Kidney tubule cell (primary cell): ENCODE results near the gene ATP6V0B.
A peak's percentile ranks its signal among the peaks of the same experiment; 100 is the strongest.

Source experiments
- DNase-seq: peaks from one replicate; pipeline ENCODE4 v3.0.0-alpha.2; 2018; ENCODE audit warnings: low spot score

ATP6V0B gene

GRCh38 chr1:43969746-43970466, 4.9 kb upstream of the ATP6V0B start, which contains the start of gene DPH2:
DPH2 (plus strand) TSS chr1:43970010; CDS start chr1:43970176, 166 bp downstream.
- DNase-seq, result peak; percentile 97

- DNase-seq, result no peak
These were observed 4.3 kb upstream of the ATP6V0B start for GRCh38 chr1:43970502-43970901.

- no peak for DNase-seq
These were observed 3.8 kb upstream of the ATP6V0B start for GRCh38 chr1:43970911-43971310.

DNA sequence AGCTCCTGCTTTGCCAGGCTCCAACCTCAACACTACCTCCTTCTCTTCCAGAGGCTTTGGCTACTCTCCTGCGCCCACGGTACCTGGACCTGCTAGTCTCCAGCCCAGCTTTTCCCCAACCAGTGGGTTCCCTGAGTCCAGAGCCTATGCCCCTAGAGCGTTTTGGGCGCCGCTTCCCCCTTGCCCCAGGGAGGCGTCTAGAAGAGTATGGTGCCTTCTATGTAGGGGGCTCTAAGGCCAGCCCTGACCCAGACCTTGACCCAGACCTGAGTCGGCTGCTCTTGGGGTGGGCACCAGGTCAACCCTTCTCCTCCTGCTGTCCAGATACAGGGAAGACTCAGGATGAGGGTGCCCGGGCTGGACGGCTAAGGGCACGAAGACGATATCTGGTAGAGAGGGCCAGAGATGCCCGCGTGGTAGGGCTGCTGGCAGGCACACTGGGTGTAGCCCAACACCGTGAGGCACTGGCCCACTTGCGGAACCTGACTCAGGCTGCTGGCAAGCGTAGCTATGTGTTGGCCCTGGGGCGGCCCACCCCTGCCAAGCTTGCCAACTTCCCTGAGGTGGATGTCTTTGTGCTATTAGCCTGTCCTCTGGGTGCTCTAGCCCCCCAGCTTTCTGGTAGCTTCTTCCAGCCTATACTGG, 3.3 kb upstream of the ATP6V0B start:
- no peak for DNase-seq

DNA sequence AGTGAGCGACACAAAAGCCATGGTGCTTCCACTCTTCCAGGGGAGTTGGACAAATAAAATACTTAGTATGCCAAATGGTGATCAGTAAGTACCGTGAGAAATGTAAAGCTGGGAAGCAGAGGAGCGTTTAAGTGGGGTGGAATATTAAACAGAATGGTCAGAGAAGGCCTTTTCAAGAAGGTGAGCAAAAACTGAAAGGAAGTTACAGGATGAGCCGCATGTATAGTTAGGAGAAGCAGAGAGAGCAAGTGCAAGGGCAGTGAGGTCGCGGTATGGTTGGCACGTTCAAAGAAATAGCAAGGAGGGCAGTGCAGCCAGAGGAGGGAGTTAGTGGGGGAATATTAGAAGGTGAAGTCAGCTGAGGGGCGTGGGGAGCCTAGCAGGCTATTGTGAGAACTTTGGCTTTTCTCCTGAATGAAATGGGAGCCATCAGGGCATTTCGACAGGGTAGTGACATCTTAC, 748 bp upstream of the ATP6V0B start:
- DNase-seq, result no peak

DNA sequence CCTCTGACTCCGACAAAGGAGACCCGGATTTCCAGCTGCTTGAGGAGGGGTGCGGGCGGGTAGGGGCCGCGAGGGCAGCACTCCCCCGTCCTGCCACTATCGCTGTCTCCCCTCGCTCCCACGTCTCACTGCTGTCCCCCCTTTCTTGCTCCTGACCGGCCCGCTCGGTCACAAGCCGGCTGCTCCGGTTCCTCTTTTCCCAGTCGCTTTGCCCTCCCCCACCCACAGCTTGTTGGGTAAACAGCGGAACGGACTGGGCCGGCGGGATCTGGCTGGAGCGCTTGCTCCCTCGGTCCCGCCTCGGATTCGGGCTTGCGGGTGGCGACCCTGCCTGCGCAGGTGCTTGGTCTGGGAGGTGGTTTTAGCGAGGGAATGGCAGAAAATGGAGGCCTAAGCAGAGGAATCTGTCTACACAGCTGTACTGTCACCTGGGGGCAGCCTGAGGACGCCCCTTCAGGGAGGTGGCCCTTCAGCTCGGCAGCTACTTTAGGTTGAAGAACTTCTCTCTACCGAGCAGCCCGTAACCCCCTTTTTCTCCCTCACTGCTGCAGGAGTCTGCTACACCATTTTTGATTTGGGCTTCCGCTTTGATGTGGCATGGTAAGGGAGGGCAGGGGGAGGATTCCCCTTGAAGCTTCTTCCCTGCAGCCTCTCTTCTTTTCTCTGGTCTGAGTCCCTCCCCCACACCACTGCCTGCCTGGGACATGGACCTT, 645 bp downstream of the ATP6V0B start:
- DNase-seq, result no peak

DNA sequence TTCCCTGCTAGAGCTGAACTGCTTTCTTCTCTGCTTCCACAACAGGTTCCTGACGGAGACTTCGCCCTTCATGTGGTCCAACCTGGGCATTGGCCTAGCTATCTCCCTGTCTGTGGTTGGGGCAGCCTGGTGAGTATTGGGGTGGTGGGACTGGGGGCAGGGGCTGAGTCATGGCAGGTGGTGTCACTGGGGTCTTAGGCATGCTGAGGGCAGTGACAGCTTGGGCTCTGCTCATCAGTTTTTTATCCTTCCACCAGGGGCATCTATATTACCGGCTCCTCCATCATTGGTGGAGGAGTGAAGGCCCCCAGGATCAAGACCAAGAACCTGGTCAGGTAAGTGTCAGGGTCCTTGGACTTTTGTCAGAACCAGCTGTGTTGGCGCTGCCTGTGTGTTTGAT, 1.3 kb downstream of the ATP6V0B start:
- no peak for DNase-seq

DNA sequence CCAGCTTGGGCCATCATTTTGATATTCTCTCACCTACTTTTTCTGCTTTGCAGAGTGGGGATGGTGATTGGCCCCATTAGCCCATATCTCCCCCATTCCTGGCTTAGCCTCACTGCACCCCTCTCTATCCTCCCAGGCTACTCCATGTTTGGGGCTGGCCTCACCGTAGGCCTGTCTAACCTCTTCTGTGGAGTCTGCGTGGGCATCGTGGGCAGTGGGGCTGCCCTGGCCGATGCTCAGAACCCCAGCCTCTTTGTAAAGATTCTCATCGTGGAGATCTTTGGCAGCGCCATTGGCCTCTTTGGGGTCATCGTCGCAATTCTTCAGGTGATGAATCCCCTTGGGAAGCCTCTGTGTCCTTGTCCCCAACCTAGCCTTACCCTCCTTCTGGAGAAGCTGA, 2.1 kb downstream of the ATP6V0B start:
- no peak for DNase-seq

- peak; percentile 49 for DNase-seq
These were observed 2.9 kb downstream of the ATP6V0B start for GRCh38 chr1:43977376-43978263.

- DNase-seq, result no peak
These were observed 3.4 kb downstream of the ATP6V0B start for GRCh38 chr1:43978264-43978550.

- peak; percentile 53 for DNase-seq
These were observed 3.9 kb downstream of the ATP6V0B start, which contains the start of gene B4GALT2 for GRCh38 chr1:43978551-43979260. B4GALT2 (plus strand) TSS chr1:43979210; CDS start chr1:43981161, 1,951 bp downstream.

GRCh38 chr1:43979261-43979527, 4.4 kb downstream of the ATP6V0B start:
- DNase-seq, result no peak

DNA sequence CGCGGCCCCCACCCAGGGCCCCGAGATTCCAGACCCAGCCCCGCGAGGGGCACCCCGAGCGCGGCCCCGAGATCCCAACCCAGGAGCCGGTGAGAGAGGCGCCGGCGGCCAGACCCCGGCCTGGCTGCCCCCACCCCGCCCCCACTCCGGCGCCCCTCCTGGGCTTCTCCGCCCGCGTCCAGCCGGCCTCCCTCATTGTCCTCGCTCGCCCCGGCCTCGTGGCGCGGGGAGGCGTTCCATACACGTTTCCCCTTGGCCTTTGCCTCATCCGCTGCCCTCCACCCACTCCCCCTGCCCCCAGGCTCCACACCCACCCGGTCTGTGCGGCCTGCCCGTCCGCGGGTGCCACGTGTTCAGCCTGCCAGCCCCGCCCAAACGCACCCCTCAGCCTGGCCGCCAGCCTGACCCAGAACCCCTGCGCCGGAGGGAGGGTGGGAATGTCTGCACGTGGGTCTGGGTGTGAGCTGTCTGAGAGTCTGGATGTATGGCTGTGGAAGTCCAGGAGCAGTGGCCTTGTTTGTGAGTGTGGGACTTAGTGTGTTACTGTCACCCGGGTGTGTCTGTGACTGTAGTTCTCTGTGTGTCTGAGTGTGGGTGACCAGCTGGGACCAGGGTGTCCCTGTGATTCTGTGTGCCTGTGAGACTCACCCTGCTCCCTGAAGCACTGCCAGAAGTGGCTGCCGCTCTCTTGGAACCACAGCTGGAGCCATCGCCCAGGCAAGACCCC, 4.9 kb downstream of the ATP6V0B start:
- DNase-seq, result peak; percentile 53

- peak; percentile 29 for DNase-seq
These were observed 5.7 kb downstream of the ATP6V0B start for GRCh38 chr1:43980255-43981134.

GRCh38 chr1:43981135-43981491, 6.4 kb downstream of the ATP6V0B start:
- DNase-seq, result no peak

- no peak for DNase-seq
These were observed 6.9 kb downstream of the ATP6V0B start for GRCh38 chr1:43981636-43982035.

GRCh38 chr1:43982241-43982640, 7.5 kb downstream of the ATP6V0B start:
- no peak for DNase-seq

GRCh38 chr1:43982808-43983207, 8.0 kb downstream of the ATP6V0B start:
- DNase-seq, result no peak

DNA sequence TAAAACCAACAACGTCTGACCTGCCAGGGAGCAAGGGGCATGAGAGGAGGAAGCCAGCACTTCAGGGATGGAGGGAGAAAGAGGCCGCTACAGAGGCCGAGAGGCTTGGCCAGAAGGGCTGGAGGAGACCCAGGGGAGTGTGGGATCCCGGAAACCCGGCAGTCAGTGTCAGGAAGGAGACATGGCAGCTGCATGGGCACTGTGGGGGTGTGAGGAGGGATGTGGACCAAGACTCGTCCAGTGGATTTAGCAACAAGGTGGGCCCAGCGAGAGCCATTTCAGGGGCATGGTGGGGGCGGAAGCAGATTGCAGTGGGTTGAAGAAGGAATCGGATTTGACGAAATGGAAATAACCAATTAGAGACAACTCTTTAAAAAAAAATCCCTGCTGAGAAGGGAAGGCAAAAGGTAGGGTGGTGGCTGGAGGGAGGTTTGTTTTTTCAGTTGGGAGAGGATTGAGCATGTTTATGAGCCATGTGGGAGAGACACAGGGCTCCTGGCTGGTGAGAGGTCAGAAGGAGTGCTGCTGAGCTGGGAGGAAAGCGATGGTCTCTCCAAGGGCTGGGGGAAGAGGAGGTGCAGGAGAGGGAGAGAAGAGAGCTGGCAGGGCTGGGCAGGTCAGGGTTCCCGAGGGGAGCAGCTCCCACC, 8.6 kb downstream of the ATP6V0B start:
- no peak for DNase-seq

- DNase-seq, result no peak
These were observed 10.1 kb downstream of the ATP6V0B start for GRCh38 chr1:43984855-43985254.
